HepG2 (cell line): ENCODE data around the gene SLC22A4. TPM values are rescaled to one million over a fixed set of nuclear protein-coding genes. Genes with fewer than 3 reads are reported as not detected.
A peak's percentile ranks its signal among the peaks of the same experiment; 100 is the strongest.

Experiments
- ATAC-seq: fragments of 200-7000 bp; cut with Tn5 transposase; 3 replicates; pipeline ENCODE4 v1.9.1; 2020; ENCODE audit warnings: mild to moderate bottlenecking, moderate library complexity
- BruUV-seq: library from RNA; stranded (reverse); fragments of 400-500 nt; replicated peaks from 2 replicates; lab custom pipeline; 2021; lab: Mats Ljungman, UMichigan
- CTCF ChIA-PET: fragments of 300-600 bp; formaldehyde crosslinking; extraction: SDS; loops from one replicate; lab custom pipeline; 2021; ENCODE audit warnings: low total read pairs, inconsistent platforms, low intra/inter-chr PET ratio; lab: Yijun Ruan, JAX
- POLR2A ChIA-PET: fragments of 350-600 bp; sonication (Branson Sonifier 250); formaldehyde crosslinking; loops from one replicate; lab custom pipeline; 2020; ENCODE audit warnings: antibody characterized with exemption, inconsistent platforms; lab: Yijun Ruan, JAX
- DNase-seq: peaks from one replicate; pipeline ENCODE4 v3.0.0-alpha.2; 2015; ENCODE audit warnings: low spot score
- FAIRE-seq: peaks from 3 replicates; lab custom pipeline; 2011; peaks lifted over from hg19 to GRCh38; lab: Jason Lieb, UNC
- H2AFZ ChIP-seq: one replicate; pipeline ENCODE4 v1.6.1; 2011; ENCODE audit warnings: low read length, inconsistent platforms
- H3K27ac ChIP-seq: fragments of 300-600 bp; 3 replicates; pipeline ENCODE4 v1.8.0; 2011; ENCODE audit warnings: mixed run types, mild to moderate bottlenecking, mixed read lengths, low read length, inconsistent platforms; ENCODE audit not compliant: insufficient read depth; ENCODE audit errors: extremely low read length
- H3K27me3 ChIP-seq, 2 experiments: fragments of 200-600 bp in 1 of 2; 2 replicates in 1 of 2; 3 replicates in 1 of 2; pipeline versions ENCODE4 v1.6.0 to v1.8.0; 2011; ENCODE audit warnings: low read length in 2 of 2, mild to moderate bottlenecking in 2 of 2, moderate library complexity in 2 of 2, inconsistent platforms in 1 of 2; ENCODE audit not compliant: insufficient read depth in 2 of 2, control insufficient read depth in 1 of 2
- H3K36me3 ChIP-seq, 2 experiments: fragments of 200-600 bp in 1 of 2; replicated peaks in 1 of 2; 2 replicates in 1 of 2; 3 replicates in 1 of 2; pipeline versions ENCODE4 v1.5.1 to v1.8.0; 2011; ENCODE audit warnings: low read length in 2 of 2, inconsistent platforms in 1 of 2; ENCODE audit not compliant: insufficient read depth in 2 of 2, control insufficient read depth in 1 of 2
- H3K4me1 ChIP-seq: 2 replicates; pipeline ENCODE4 v1.5.1; 2012; ENCODE audit warnings: low read length, inconsistent platforms; ENCODE audit not compliant: insufficient read depth
- H3K4me2 ChIP-seq: 2 replicates; pipeline ENCODE4 v1.6.0; 2011; ENCODE audit warnings: low read depth, low read length, inconsistent platforms
- H3K4me3 ChIP-seq, 3 experiments: fragments of 200-600 bp in 1 of 3; sonication (generic), shearing (Covaris generic) in 1 of 3; replicated peaks in 1 of 3; 2 replicates each; pipeline ENCODE4 v1.5.1; 2011 to 2016; ENCODE audit warnings: low read length in 3 of 3, inconsistent platforms in 2 of 3, low read depth in 2 of 3, mild to moderate bottlenecking in 2 of 3, control low read depth in 1 of 3, mixed read lengths in 1 of 3; ENCODE audit not compliant: insufficient read depth in 1 of 3
- H3K79me2 ChIP-seq: one replicate; pipeline ENCODE4 v1.6.1; 2011; ENCODE audit warnings: low read length, inconsistent platforms; ENCODE audit not compliant: insufficient read depth
- H3K9ac ChIP-seq: 2 replicates; pipeline ENCODE4 v1.6.0; 2011; ENCODE audit warnings: mild to moderate bottlenecking, low read depth, low read length, inconsistent platforms; ENCODE audit not compliant: insufficient read depth
- H3K9me3 ChIP-seq: 2 replicates; pipeline ENCODE4 v1.5.1; 2012; ENCODE audit warnings: mild to moderate bottlenecking, low read length
- H4K20me1 ChIP-seq: 2 replicates; pipeline ENCODE4 v1.6.0; 2011; ENCODE audit warnings: inconsistent platforms, mild to moderate bottlenecking, low read length, moderate library complexity; ENCODE audit not compliant: insufficient read depth
- BORCS8-MEF2B ChIP-seq: sonication (generic); formaldehyde crosslinking; IDR thresholded peaks from 2 replicates; pipeline ENCODE4 v1.8.0; 2022; ENCODE audit warnings: mild to moderate bottlenecking, missing genetic modification reagents
- DBP ChIP-seq: sonication (generic); formaldehyde crosslinking; IDR thresholded peaks from 2 replicates; pipeline ENCODE4 v1.4.0; 2020; ENCODE audit warnings: missing genetic modification reagents; ENCODE audit errors: not compliant biosample characterization
- EHMT2 ChIP-seq: fragments of 200-600 bp; sonication (generic); IDR thresholded peaks from 2 replicates; pipeline ENCODE4 v1.7.0; 2017; ENCODE audit warnings: antibody characterized with exemption, low read depth, low read length, borderline replicate concordance
- FOXO4 ChIP-seq: sonication (generic); formaldehyde crosslinking; conservative IDR thresholded peaks from 2 replicates; pipeline ENCODE4 v1.8.1; 2023; ENCODE audit warnings: missing genetic modification reagents
- HES4 ChIP-seq: sonication (generic); formaldehyde crosslinking; IDR thresholded peaks from 2 replicates; pipeline ENCODE4 v1.9.0; 2021; ENCODE audit warnings: mild to moderate bottlenecking, missing genetic modification reagents, borderline replicate concordance
- HNF4A ChIP-seq: sonication (generic); formaldehyde crosslinking; IDR thresholded peaks from 2 replicates; pipeline ENCODE4 v1.4.0; 2020; ENCODE audit warnings: missing genetic modification reagents
- JDP2 ChIP-seq: sonication (generic); formaldehyde crosslinking; IDR thresholded peaks from 2 replicates; pipeline ENCODE4 v1.8.1; 2022; ENCODE audit warnings: missing genetic modification reagents, borderline replicate concordance
- MAX ChIP-seq: IDR thresholded peaks from 2 replicates; pipeline ENCODE4 v1.6.1; 2012; ENCODE audit warnings: inconsistent platforms
- MTF1 ChIP-seq: sonication (generic); formaldehyde crosslinking; IDR thresholded peaks from 2 replicates; pipeline ENCODE4 v1.5.0; 2020; ENCODE audit warnings: missing genetic modification reagents
- NRL ChIP-seq: sonication (generic); formaldehyde crosslinking; IDR thresholded peaks from 2 replicates; pipeline ENCODE4 v1.5.0; 2020; ENCODE audit warnings: missing genetic modification reagents, mild to moderate bottlenecking, moderate library complexity, borderline replicate concordance
- POLR2AphosphoS2 ChIP-seq: IDR thresholded peaks from 2 replicates; pipeline ENCODE4 v1.6.1; 2011; ENCODE audit warnings: low read depth, low read length, improper control_type of control experiment
- SALL1 ChIP-seq: sonication (generic); formaldehyde crosslinking; IDR thresholded peaks from 2 replicates; pipeline ENCODE4 v1.8.0; 2022; ENCODE audit warnings: mild to moderate bottlenecking, missing genetic modification reagents
- SP4 ChIP-seq: sonication (generic); formaldehyde crosslinking; IDR thresholded peaks from 2 replicates; pipeline ENCODE4 v1.8.1; 2023; ENCODE audit warnings: mild to moderate bottlenecking, missing genetic modification reagents
- TEAD3 ChIP-seq: optimal IDR thresholded peaks from 2 replicates; pipeline ENCODE3; 2016; ENCODE audit warnings: borderline replicate concordance
- UBTF ChIP-seq: sonication (generic); formaldehyde crosslinking; IDR thresholded peaks from 2 replicates; pipeline ENCODE4 v1.4.0; 2020; ENCODE audit warnings: mild to moderate bottlenecking, missing genetic modification reagents
- ZFP41 ChIP-seq: sonication (generic); formaldehyde crosslinking; IDR thresholded peaks from 2 replicates; pipeline ENCODE4 v1.4.0; 2020; ENCODE audit warnings: mild to moderate bottlenecking, missing genetic modification reagents, borderline replicate concordance
- ZNF263 ChIP-seq: sonication (generic); formaldehyde crosslinking; IDR thresholded peaks from 2 replicates; pipeline ENCODE4 v1.4.0; 2020; ENCODE audit warnings: missing genetic modification reagents
- ZNF550 ChIP-seq: sonication (generic); formaldehyde crosslinking; IDR thresholded peaks from 2 replicates; pipeline ENCODE4 v1.4.0; 2020; ENCODE audit warnings: mild to moderate bottlenecking, missing genetic modification reagents, borderline replicate concordance
- WGBS: methylation state at CpG from one replicate; pipeline ENCODE4 v1.1.6; 2017; ENCODE audit warnings: low lambda C conversion rate; 5-methylcytosine and 5-hydroxymethylcytosine counted together
- in situ Hi-C: cut with HindIII; loops from 2 replicates; pipeline ENCODE4 v1.10.0; 2017; ENCODE audit warnings: low pct_unique_long_range_greater_than_20kb; ENCODE audit not compliant: extremely low pct_ligation_motif_present
- intact Hi-C: fragments of 100-400 bp; cut with micrococcal nuclease; formaldehyde crosslinking; loops from one replicate; pipeline ENCODE4 v1.10.0; 2022; ENCODE audit not compliant: unreplicated experiment
- polyA plus RNA-seq, 8 experiments: library from polyadenylated mRNA; depleted of rRNA in 3 of 8; stranded (reverse) in 7 of 8; unstranded in 1 of 8; fragments of >200 nt; fragmentation: Illumina TruSeq in 4 of 8; extraction: Trizol in 4 of 8; gene quantifications; 2 replicates each; pipeline versions ENCODE4 v1.2.1 to v1.2.3, GENCODE V29; 2011 to 2016; ENCODE audit warnings: low read depth in 4 of 8, missing spikeins in 1 of 8, mixed read lengths in 1 of 8; ENCODE audit not compliant: insufficient read depth in 1 of 8
- total RNA-seq, 5 experiments: library from RNA; depleted of rRNA; stranded (reverse); fragments of >200 nt; fragmentation: Illumina TruSeq; extraction: Trizol; gene quantifications; 2 replicates each; pipeline ENCODE4 v1.2.3, GENCODE V29; 2016; ENCODE audit warnings: low read depth in 1 of 5

Gene SLC22A4
- total and polyA plus RNA-seq, 2 of the 13 experiments (the other 11 are each of a cell fraction or from before 2014, with no cell fraction given) = 0.33 to 0.62 TPM

GRCh38 chr5:132299917-132300316 is 5.7 kb downstream of the SLC22A4 start (continued):
- TF ChIP-seq MTF1 (CRISPR knock-in tag) (no peak), DBP (CRISPR knock-in tag) (no peak), JDP2 (CRISPR knock-in tag) (no peak), EHMT2 (no peak), FOXO4 (no peak), ZFP41 (CRISPR knock-in tag) (no peak)

- H3K27me3 ChIP-seq = no peaks in the 10 kb centered on the region
- no peak overlapping the region for H2AFZ ChIP-seq
- peak overlapping the region; percentile 22 for H3K27ac ChIP-seq
- CTCF ChIA-PET = no interaction called here
- H3K4me1 ChIP-seq = peaks cover 33% of the 10 kb centered on the region
- no peaks in the 10 kb centered on the region for H3K79me2 ChIP-seq
- 20% methylated on average over 3 of the region's 6 CpGs for WGBS
- POLR2A ChIA-PET = no interaction called here
- H4K20me1 ChIP-seq = no peaks in the 10 kb centered on the region
- DNase-seq = no peak
- no peaks in the 10 kb centered on the region for H3K36me3 ChIP-seq
- no TSS peak for BruUV-seq
- peak; percentile 86 for ATAC-seq
- no peak for FAIRE-seq
- intact Hi-C loops (no loop called here), in situ Hi-C loops (no loop called here)
- no peak overlapping the region for H3K4me3 ChIP-seq
- peak overlapping the region; percentile 37 for H3K4me2 ChIP-seq
- no peaks in the 10 kb centered on the region for H3K9me3 ChIP-seq
- H3K9ac ChIP-seq = no peak overlapping the region; the same call in 1 of the 2 replicates
- TF ChIP-seq SALL1 (0 out of 2 replicates have a peak, but pooled peaks have one; percentile 35), HES4 (CRISPR knock-in tag) (no peak), HNF4A (peak; percentile 43; the same call in 1 of the 2 replicates), TEAD3 (peak; percentile 7), SP4 (CRISPR knock-in tag) (peak; percentile 29; the same call in 1 of the 2 replicates), UBTF (CRISPR knock-in tag) (0 out of 2 replicates have a peak, but pooled peaks have one; percentile 30), MAX (peak; percentile 22; the same call in 1 of the 2 replicates), BORCS8-MEF2B (CRISPR knock-in tag) (0 out of 2 replicates have a peak, but pooled peaks have one; percentile 24), ZNF263 (CRISPR knock-in tag) (peak; percentile 61; the same call in 1 of the 2 replicates), NRL (CRISPR knock-in tag) (peak; percentile 34; the same call in 1 of the 2 replicates), POLR2AphosphoS2 (no peak), ZNF550 (CRISPR knock-in tag) (0 out of 2 replicates have a peak, but pooled peaks have one; percentile 78)
Measured at GRCh38 chr5:132300577-132301343, 6.6 kb downstream of the SLC22A4 start.
